PC-3 (cell line): ENCODE data around the gene VWA7. TPM values are rescaled to one million over a fixed set of nuclear protein-coding genes. Genes with fewer than 3 reads are reported as not detected.
A peak's percentile ranks its signal among the peaks of the same experiment; 100 is the strongest.

ENCODE experiments used
- ATAC-seq: fragments of 200-7000 bp; cut with Tn5 transposase; 2 replicates; pipeline ENCODE4 v1.9.1; 2020; ENCODE audit warnings: mild to moderate bottlenecking, moderate library complexity
- BruUV-seq: library from RNA; stranded (reverse); fragments of 400-500 nt; replicated peaks from 2 replicates; lab custom pipeline; 2021; lab: Mats Ljungman, UMichigan
- CTCF ChIA-PET: fragments of 300-600 bp; sonication (Branson Sonifier 250); formaldehyde crosslinking; loops from one replicate; lab custom pipeline; 2022; ENCODE audit warnings: antibody characterized with exemption; lab: Charles Lee
- POLR2A ChIA-PET: fragments of 300-600 bp; sonication (Branson Sonifier 250); formaldehyde crosslinking; loops from one replicate; lab custom pipeline; 2022; ENCODE audit warnings: antibody characterized with exemption; ENCODE audit not compliant: unreplicated experiment; lab: Charles Lee
- DNase-seq: peaks from one replicate; pipeline ENCODE4 v3.0.0-alpha.2; 2015
- H2AFZ ChIP-seq: fragments of 300-600 bp; sonication (generic); 2 replicates; pipeline ENCODE4 v1.6.0; 2016; ENCODE audit warnings: antibody characterized with exemption, low read length
- H3F3A ChIP-seq: fragments of 300-600 bp; sonication (generic); one replicate; pipeline ENCODE4 v1.6.0; 2017; ENCODE audit warnings: antibody characterized with exemption, low read length, control low read depth, mild to moderate bottlenecking; ENCODE audit not compliant: unreplicated experiment
- H3K27ac ChIP-seq: fragments of 300-600 bp; sonication (generic); 2 replicates; pipeline ENCODE4 v1.5.1; 2016; ENCODE audit warnings: mild to moderate bottlenecking, low read length
- H3K27me3 ChIP-seq: fragments of 300-600 bp; sonication (generic); 2 replicates; pipeline ENCODE4 v1.6.1; 2016; ENCODE audit warnings: low read length, mixed read lengths
- H3K36me3 ChIP-seq: fragments of 300-600 bp; sonication (generic); 2 replicates; pipeline ENCODE4 v1.6.1; 2016; ENCODE audit warnings: low read depth, mixed run types, low read length, mixed read lengths
- H3K4me1 ChIP-seq: fragments of 300-600 bp; sonication (generic); 2 replicates; pipeline ENCODE4 v1.5.1; 2016; ENCODE audit warnings: low read length; ENCODE audit not compliant: insufficient read depth
- H3K4me2 ChIP-seq: fragments of 300-600 bp; sonication (generic); 2 replicates; pipeline ENCODE4 v1.6.0; 2016; ENCODE audit warnings: low read length
- H3K4me3 ChIP-seq: fragments of 300-600 bp; sonication (generic); 2 replicates; pipeline ENCODE4 v1.5.1; 2016; ENCODE audit warnings: mild to moderate bottlenecking, low read length, mixed read lengths
- H3K79me2 ChIP-seq: fragments of 300-600 bp; sonication (generic); 2 replicates; pipeline ENCODE4 v1.6.1; 2017; ENCODE audit warnings: low read length, mixed read lengths
- H3K9ac ChIP-seq: fragments of 300-600 bp; sonication (generic); 2 replicates; pipeline ENCODE4 v1.6.0; 2016; ENCODE audit warnings: mild to moderate bottlenecking, low read length
- H3K9me2 ChIP-seq: fragments of 300-600 bp; sonication (generic); replicated peaks from 2 replicates; pipeline ENCODE4 v1.6.1; 2016; ENCODE audit warnings: mixed run types, low read length, mixed read lengths
- H3K9me3 ChIP-seq: fragments of 300-600 bp; sonication (generic); 2 replicates; pipeline ENCODE4 v1.6.1; 2016; ENCODE audit warnings: low read length, mixed read lengths
- H4K20me1 ChIP-seq: fragments of 300-600 bp; sonication (generic); 2 replicates; pipeline ENCODE4 v1.6.1; 2016; ENCODE audit warnings: low read length, mixed read lengths
- CTCF ChIP-seq: fragments of 300-600 bp; sonication (generic); conservative IDR thresholded peaks from 2 replicates; pipeline ENCODE4 v1.5.1; 2017; ENCODE audit warnings: antibody characterized with exemption, low read depth, mild to moderate bottlenecking, low read length
- EZH2 ChIP-seq: fragments of 300-600 bp; sonication (generic); IDR thresholded peaks from one replicate; pipeline ENCODE4 v1.6.1; 2017; ENCODE audit warnings: antibody characterized with exemption, mild to moderate bottlenecking, low read length; ENCODE audit not compliant: unreplicated experiment
- EZH2phosphoT487 ChIP-seq: fragments of 300-600 bp; sonication (generic); IDR thresholded peaks from 2 replicates; pipeline ENCODE4 v1.6.1; 2018; ENCODE audit warnings: mild to moderate bottlenecking, antibody characterized with exemption, low read length, borderline replicate concordance
- intact Hi-C: fragments of 100-400 bp; cut with micrococcal nuclease; formaldehyde crosslinking; loops from 2 replicates; pipeline ENCODE4 v1.9.0; 2023
- total RNA-seq: library from RNA; depleted of rRNA; stranded (reverse); fragments of >200 nt; gene quantifications from 2 replicates; pipeline ENCODE4 v1.2.3, GENCODE V29; 2014

The VWA7 gene
- total RNA-seq, 1 experiment from 2014 or later, result 1.9 TPM

GRCh38 chr6:31760790-31761189 is 16.3 kb downstream of the VWA7 start:
- ATAC-seq (no peak), DNase-seq (no peak)
- Histone ChIP-seq H3K79me2 (no peaks in the 10 kb centered on the region), H3K9me3 (no peaks in the 10 kb centered on the region), H3F3A (no peaks in the 10 kb centered on the region), H3K27me3 (no peaks in the 10 kb centered on the region), H3K36me3 (no peaks in the 10 kb centered on the region), H3K9me2 (no peaks in the 10 kb centered on the region), H2AFZ (no peak overlapping the region), H3K27ac (no peak overlapping the region), H3K4me1 (0 out of 2 replicates have a peak, but pooled peaks cover 5% of the 10 kb centered on the region), H3K9ac (no peak overlapping the region), H4K20me1 (no peaks in the 10 kb centered on the region), H3K4me2 (no peak overlapping the region), H3K4me3 (no peak overlapping the region)
- CTCF ChIA-PET, result interaction anchor here (0.5 kb wide), 2 partner anchors 23 to 69 kb away, joined by 3 to 4 read pairs; no protein-coding TSS in a partner anchor
- no peak for TF ChIP-seq EZH2
- TF ChIP-seq CTCF, result peak; percentile 30; the same call in 1 of the 2 replicates
- no TSS peak for BruUV-seq
- intact Hi-C loops, result loop anchor here (10.0 kb wide), 1 partner anchor 46 kb away; the partner anchor contains the start of gene LY6G6D
- POLR2A ChIA-PET, result no interaction called here

- no peak for TF ChIP-seq EZH2phosphoT487
- TF ChIP-seq CTCF, result no peak
- no peak for TF ChIP-seq EZH2
- H3K9ac ChIP-seq, result no peak overlapping the region
- H3K9me2 ChIP-seq, result no peaks in the 10 kb centered on the region
- H2AFZ ChIP-seq, result no peak overlapping the region
- no peaks in the 10 kb centered on the region for H3K79me2 ChIP-seq
- no peak overlapping the region for H3K4me3 ChIP-seq
- ChIA-PET CTCF (no interaction called here), POLR2A (no interaction called here)
- no peak overlapping the region for H3K4me2 ChIP-seq
- ATAC-seq (no peak), DNase-seq (no peak)
- no TSS peak for BruUV-seq
- no peak overlapping the region for H3K27ac ChIP-seq
- no peaks in the 10 kb centered on the region for H4K20me1 ChIP-seq
- no peaks in the 10 kb centered on the region for H3K9me3 ChIP-seq
- H3F3A ChIP-seq, result no peaks in the 10 kb centered on the region
- intact Hi-C loops, result no loop called here
- no peaks in the 10 kb centered on the region for H3K27me3 ChIP-seq
- peaks cover 3% of the 10 kb centered on the region for H3K4me1 ChIP-seq
- H3K36me3 ChIP-seq, result no peaks in the 10 kb centered on the region
Measured at GRCh38 chr6:31758281-31758680, 18.8 kb downstream of the VWA7 start.

- peak; percentile 99 for ATAC-seq
Measured at GRCh38 chr6:31752739-31753319, 24.3 kb downstream of the VWA7 start.

More at GRCh38 chr6:31752739-31753319, 24.3 kb downstream of the VWA7 start:
- H3K9me3 ChIP-seq, result no peaks in the 10 kb centered on the region
- no TSS peak for BruUV-seq
- peaks cover 6% of the 10 kb centered on the region for H3F3A ChIP-seq
- ChIA-PET CTCF (interaction anchor here (0.6 to 0.9 kb wide), 5 partner anchors 13 to 671 kb away, joined by 3 to 6 read pairs (median 4); partner anchors contain the start of gene MSH5), POLR2A (interaction anchor here (0.5 to 1.3 kb wide), 8 partner anchors 12 to 362 kb away, joined by 3 to 7 read pairs (median 4); partner anchors contain the start of genes DDX39B, HSPA1A, HSPA1L and MSH5)
- intact Hi-C loops, result no loop called here
- no peak overlapping the region for H3K4me3 ChIP-seq
- H3K36me3 ChIP-seq, result no peaks in the 10 kb centered on the region
- DNase-seq, result peak; percentile 84
- peaks cover 16% of the 10 kb centered on the region for H3K4me1 ChIP-seq
- H2AFZ ChIP-seq, result no peak overlapping the region
- H4K20me1 ChIP-seq, result no peaks in the 10 kb centered on the region
- H3K4me2 ChIP-seq, result peak overlapping the region; percentile 48
- no peaks in the 10 kb centered on the region for H3K79me2 ChIP-seq
- H3K9ac ChIP-seq, result no peak overlapping the region
- no peaks in the 10 kb centered on the region for H3K9me2 ChIP-seq
- peak overlapping the region; percentile 62 for H3K27ac ChIP-seq
- no peaks in the 10 kb centered on the region for H3K27me3 ChIP-seq
- TF ChIP-seq EZH2phosphoT487, result no peak
- no peak for TF ChIP-seq EZH2
- no peak for TF ChIP-seq CTCF
